ENCODE results near the gene AFF4.
A peak's percentile ranks its signal among the peaks of the same experiment; 100 is the strongest.
"Not testable (repeated sequence)": the region's sequence is repeated elsewhere in the genome, so short reads cannot be mapped to it uniquely, and the experiment has no call there.

The AFF4 gene

GRCh38 chr5:132963171-132964104, at the start of gene AFF4:
Gene AFF4, minus strand, starts transcription at chr5:132963634. Its CDS starts 26,445 bp downstream, at chr5:132937189.
- DNase-seq: peak; percentile 94 to 99 (median 96)
- intact Hi-C loops (cut with DNase I): loop anchor here (2.0 to 10.0 kb wide), 4 partner anchors 64 to 129 kb away; partner anchors contain the start of genes HSPA4, SHROOM1 and ZCCHC10

GRCh38 chr5:133008455-133008854, 45.0 kb upstream of the AFF4 start:
- intact Hi-C loops (cut with DNase I); DNase-seq: not testable (repeated sequence)

GRCh38 chr5:133006653-133007052, 43.2 kb upstream of the AFF4 start:
- DNase-seq: no peak
- intact Hi-C loops (cut with DNase I): no loop called here

GRCh38 chr5:132999246-132999645, 35.8 kb upstream of the AFF4 start:
- intact Hi-C loops (cut with DNase I): no loop called here
- no peak for DNase-seq

GRCh38 chr5:132998556-132998955, 35.1 kb upstream of the AFF4 start:
- no peak for DNase-seq
- intact Hi-C loops (cut with DNase I): no loop called here

- no peak for DNase-seq
- intact Hi-C loops (cut with DNase I): no loop called here
Observed at GRCh38 chr5:132996307-132996706, 32.9 kb upstream of the AFF4 start.

GRCh38 chr5:132987531-132988408, 24.3 kb upstream of the AFF4 start:
- no peak for DNase-seq

GRCh38 chr5:132982971-132983370, 19.5 kb upstream of the AFF4 start:
- intact Hi-C loops (cut with DNase I); DNase-seq: not testable (repeated sequence)

More at GRCh38 chr5:132987531-132988408, 24.3 kb upstream of the AFF4 start:
- intact Hi-C loops (cut with DNase I): no loop called here

- intact Hi-C loops (cut with DNase I): no loop called here
- DNase-seq: no peak
Observed at GRCh38 chr5:132981288-132981687, 17.9 kb upstream of the AFF4 start.

- intact Hi-C loops (cut with DNase I): no loop called here
- DNase-seq: no peak
Observed at GRCh38 chr5:132979976-132980375, 16.5 kb upstream of the AFF4 start.

- no peak for DNase-seq
- intact Hi-C loops (cut with DNase I): no loop called here
Observed at GRCh38 chr5:132979367-132979940, 16.0 kb upstream of the AFF4 start.

GRCh38 chr5:132976852-132977251, 13.4 kb upstream of the AFF4 start:
- DNase-seq: no peak
- intact Hi-C loops (cut with DNase I): no loop called here

GRCh38 chr5:132972436-132972828, 9.0 kb upstream of the AFF4 start:
- intact Hi-C loops (cut with DNase I); DNase-seq: not testable (repeated sequence)

- DNase-seq: no peak
- intact Hi-C loops (cut with DNase I): no loop called here
Observed at GRCh38 chr5:132971483-132972435, 8.3 kb upstream of the AFF4 start.

- DNase-seq: no peak
- intact Hi-C loops (cut with DNase I): loop anchor here (10.0 kb wide), 2 partner anchors 80 to 130 kb away; partner anchors contain the start of gene SHROOM1
Observed at GRCh38 chr5:132965120-132965519, 1.7 kb upstream of the AFF4 start.

GRCh38 chr5:132962429-132963021, 909 bp downstream of the AFF4 start:
- no peak for DNase-seq
- intact Hi-C loops (cut with DNase I): loop anchor here (2.0 to 10.0 kb wide), 4 partner anchors 65 to 128 kb away; partner anchors contain the start of genes HSPA4, SHROOM1 and ZCCHC10

- no peak for DNase-seq
- intact Hi-C loops (cut with DNase I): loop anchor here (2.0 to 10.0 kb wide), 4 partner anchors 65 to 127 kb away; partner anchors contain the start of genes HSPA4, SHROOM1 and ZCCHC10
Observed at GRCh38 chr5:132961887-132962286, 1.5 kb downstream of the AFF4 start.

GRCh38 chr5:132961123-132961815, 2.2 kb downstream of the AFF4 start:
- not testable (repeated sequence) for DNase-seq
- intact Hi-C loops (cut with DNase I): loop anchor here (5.0 to 10.0 kb wide), 3 partner anchors 66 to 126 kb away; partner anchors contain the start of genes SHROOM1 and ZCCHC10

Data from posterior cingulate gyrus (tissue), 11 donors.